CD14-positive monocyte (primary cell): ENCODE measurements around the gene TYMP. TPM values are rescaled to one million over a fixed set of nuclear protein-coding genes. Genes with fewer than 3 reads are reported as not detected.
"Not testable (repeated sequence)": the region's sequence is repeated elsewhere in the genome, so short reads cannot be mapped to it uniquely, and the experiment has no call there.

ENCODE experiments used
- DNase-seq, 3 donors: peaks; one replicate each; pipeline ENCODE4 v3.0.0-alpha.2; 2011 to 2022
- H2AFZ ChIP-seq: 2 replicates; pipeline ENCODE4 v1.6.0; 2012; ENCODE audit warnings: mild to moderate bottlenecking, low read depth, low read length, inconsistent platforms; ENCODE audit not compliant: insufficient read depth, poor library complexity, severe bottlenecking
- H3K27ac ChIP-seq, 2 donors: 1 replicate in 1 of 2; 2 replicates in 1 of 2; pipeline ENCODE4 v1.5.1; 2012 to 2013; ENCODE audit warnings: low read length in 2 of 2, control low read depth in 1 of 2, inconsistent platforms in 1 of 2, low read depth in 1 of 2, mild to moderate bottlenecking in 1 of 2
- H3K27me3 ChIP-seq, 2 donors: one replicate each; pipeline versions ENCODE4 v1.6.0 to v1.6.1; 2011 to 2013; ENCODE audit warnings: low read length in 2 of 2; ENCODE audit not compliant: control insufficient read depth in 2 of 2, insufficient read depth in 2 of 2
- H3K36me3 ChIP-seq, 2 donors: replicated peaks in 1 of 2; 1 replicate in 1 of 2; 2 replicates in 1 of 2; pipeline versions ENCODE4 v1.5.1 to v1.6.1; 2012 to 2013; ENCODE audit warnings: low read length in 2 of 2, control low read depth in 1 of 2, inconsistent platforms in 1 of 2, mild to moderate bottlenecking in 1 of 2; ENCODE audit not compliant: insufficient read depth in 2 of 2, control insufficient read depth in 1 of 2
- H3K4me1 ChIP-seq, 2 donors: 1 replicate in 1 of 2; 2 replicates in 1 of 2; pipeline versions ENCODE4 v1.5.1 to v1.6.1; 2012 to 2013; ENCODE audit warnings: low read length in 2 of 2, control low read depth in 1 of 2, inconsistent platforms in 1 of 2, mild to moderate bottlenecking in 1 of 2, moderate library complexity in 1 of 2; ENCODE audit not compliant: insufficient read depth in 2 of 2, control insufficient read depth in 1 of 2
- H3K4me2 ChIP-seq: replicated peaks from 2 replicates; pipeline ENCODE3; 2012; ENCODE audit warnings: low read length, moderate library complexity, mild to moderate bottlenecking; ENCODE audit not compliant: poor library complexity, severe bottlenecking; ENCODE audit errors: extremely low read depth
- H3K4me3 ChIP-seq, 3 experiments: fragments of 200-600 bp in 1 of 3; sonication (generic) in 1 of 3; replicated peaks in 1 of 3; 1 replicate in 2 of 3; 2 replicates in 1 of 3; pipeline ENCODE4 v1.5.1; 2011 to 2013; ENCODE audit warnings: low read length in 3 of 3, mild to moderate bottlenecking in 3 of 3, control low read depth in 2 of 3, low read depth in 2 of 3, inconsistent platforms in 1 of 3, moderate library complexity in 1 of 3
- H3K79me2 ChIP-seq: 2 replicates; pipeline ENCODE4 v1.6.0; 2012; ENCODE audit warnings: mild to moderate bottlenecking, control low read depth, inconsistent platforms, low read length, moderate library complexity; ENCODE audit not compliant: insufficient read depth
- H3K9ac ChIP-seq: 2 replicates; pipeline ENCODE4 v1.6.0; 2017; ENCODE audit warnings: low read length, mild to moderate bottlenecking; ENCODE audit not compliant: insufficient read depth, poor library complexity, severe bottlenecking
- H3K9me3 ChIP-seq, 2 donors: replicated peaks in 1 of 2; 1 replicate in 1 of 2; 2 replicates in 1 of 2; pipeline versions ENCODE4 v1.5.1 to v1.6.1; 2012 to 2013; ENCODE audit warnings: low read length in 2 of 2, control low read depth in 1 of 2; ENCODE audit not compliant: control insufficient read depth in 1 of 2, insufficient read depth in 1 of 2
- H4K20me1 ChIP-seq: 2 replicates; pipeline ENCODE4 v1.6.0; 2012; ENCODE audit warnings: mild to moderate bottlenecking, low read length, control low read depth, moderate library complexity; ENCODE audit not compliant: insufficient read depth
- H3K27ac Mint-ChIP-seq, 7 donors: one replicate each; pipeline ENCODE4 v1.8.0; 2020; ENCODE audit warnings: mild to moderate bottlenecking in 7 of 7, mixed read lengths in 7 of 7, moderate library complexity in 6 of 7, inconsistent platforms in 2 of 7
- H3K27me3 Mint-ChIP-seq, 3 donors: one replicate each; pipeline ENCODE4 v1.8.0; 2021 to 2022; ENCODE audit warnings: low read depth in 3 of 3, mild to moderate bottlenecking in 3 of 3, mixed read lengths in 3 of 3, moderate library complexity in 3 of 3, inconsistent platforms in 1 of 3
- H3K36me3 Mint-ChIP-seq, 2 donors: one replicate each; pipeline ENCODE4 v1.8.0; 2020; ENCODE audit warnings: mixed read lengths in 2 of 2, inconsistent platforms in 1 of 2, mild to moderate bottlenecking in 1 of 2
- H3K4me1 Mint-ChIP-seq: one replicate; pipeline ENCODE4 v1.8.0; 2020; ENCODE audit warnings: mild to moderate bottlenecking, mixed read lengths
- H3K4me3 Mint-ChIP-seq, 2 donors: one replicate each; pipeline ENCODE4 v1.8.0; 2020; ENCODE audit warnings: mild to moderate bottlenecking in 2 of 2, mixed read lengths in 2 of 2, moderate library complexity in 1 of 2
- H3K9me3 Mint-ChIP-seq, 7 donors: one replicate each; pipeline ENCODE4 v1.8.0; 2020 to 2022; ENCODE audit warnings: mixed read lengths in 7 of 7, mild to moderate bottlenecking in 6 of 7, moderate library complexity in 6 of 7, inconsistent platforms in 2 of 7
- CTCF ChIP-seq: fragments of 200-600 bp; IDR thresholded peaks from one replicate; pipeline ENCODE4 v1.8.0; 2022; ENCODE audit warnings: antibody characterized with exemption, mild to moderate bottlenecking
- WGBS: methylation state at CpG from one replicate; pipeline ENCODE4 v1.1.5; 2013; ENCODE audit warnings: missing lambda C conversion rate; ENCODE audit not compliant: insufficient coverage; 5-methylcytosine and 5-hydroxymethylcytosine counted together
- intact Hi-C, 2 donors: fragments of 100-400 bp; cut with micrococcal nuclease; formaldehyde crosslinking; loops; one replicate each; pipeline versions ENCODE4 v1.15.0 to v1.15.1; 2023
- polyA plus RNA-seq, 3 donors: library from polyadenylated mRNA; depleted of rRNA in 1 of 3; unstranded in 2 of 3; stranded (reverse) in 1 of 3; fragments of 300-500 nt in 2 of 3; fragments of >200 nt in 1 of 3; fragmentation: Illumina TruSeq in 2 of 3; gene quantifications; 1 replicate in 2 of 3; 2 replicates in 1 of 3; pipeline ENCODE4 v1.2.3, GENCODE V29; 2012 to 2021

TYMP gene
- polyA plus RNA-seq, 3 donors = 787 to 994 (median 955) TPM

GRCh38 chr22:50536226-50536625, 6.4 kb upstream of the TYMP start:
- Histone ChIP-seq H3K27ac (peak overlapping the region in 1 of 2 donors; percentile 100), H4K20me1 (no peaks in the 10 kb centered on the region), H3K79me2 (peaks cover 46% of the 10 kb centered on the region), H3K4me1 (peaks cover 89% of the 10 kb centered on the region in 2 donors), H3K27me3 (no peaks in the 10 kb centered on the region), H3K4me3 (no peak overlapping the region), H3K9me3 (no peaks in the 10 kb centered on the region), H3K4me2 (no peak overlapping the region), H3K9ac (no peak overlapping the region), H3K36me3 (no peaks in the 10 kb centered on the region), H2AFZ (no peak overlapping the region)
- TF ChIP-seq CTCF = no peak
- Mint-ChIP-seq H3K27me3 (peaks cover 0 to 1% (median 0%) of the 10 kb centered on the region in 3 donors), H3K9me3 (no peaks in the 10 kb centered on the region), H3K4me1 (peaks cover 73% of the 10 kb centered on the region), H3K36me3 (peaks cover 5 to 7% of the 10 kb centered on the region in 2 donors), H3K27ac (peak overlapping the region in 5 of 7 donors; percentile 15 to 100 (median 88)), H3K4me3 (no peak overlapping the region)
- no peak for DNase-seq
- intact Hi-C loops = loop anchor here in 1 of 2 donors (10.0 kb wide), 1 partner anchor 601 kb away; no protein-coding TSS in a partner anchor
- 71% methylated on average over 1 of the region's 3 CpGs for WGBS

- H2AFZ ChIP-seq = no peak overlapping the region
- no peaks in the 10 kb centered on the region for H3K27me3 ChIP-seq
- no peaks in the 10 kb centered on the region for H3K36me3 ChIP-seq
- no peak for TF ChIP-seq CTCF
- H3K79me2 ChIP-seq = peaks cover 57% of the 10 kb centered on the region
- peak overlapping the region; percentile 99 to 100 (median 99) for H3K27ac Mint-ChIP-seq
- peak overlapping the region in 1 of 2 donors; percentile 59 for H3K4me3 Mint-ChIP-seq
- H3K27ac ChIP-seq = peak overlapping the region; percentile 100
- H3K4me2 ChIP-seq = peak overlapping the region; percentile 47
- no CpG with 5 or more reads among the region's 8 CpGs for WGBS
- DNase-seq = no peak
- peaks cover 83 to 85% of the 10 kb centered on the region in 2 donors for H3K4me1 ChIP-seq
- peaks cover 5 to 7% of the 10 kb centered on the region in 2 donors for H3K36me3 Mint-ChIP-seq
- H3K9me3 Mint-ChIP-seq = no peaks in the 10 kb centered on the region
- peak overlapping the region in 1 of 3 experiments; percentile 41 for H3K4me3 ChIP-seq
- no peaks in the 10 kb centered on the region for H3K9me3 ChIP-seq
- peaks cover 63% of the 10 kb centered on the region for H3K4me1 Mint-ChIP-seq
- no peaks in the 10 kb centered on the region for H4K20me1 ChIP-seq
- no peaks in the 10 kb centered on the region for H3K27me3 Mint-ChIP-seq
- intact Hi-C loops = loop anchor here in 1 of 2 donors (10.0 kb wide), 1 partner anchor 600 kb away; no protein-coding TSS in a partner anchor
- H3K9ac ChIP-seq = peak overlapping the region; percentile 55
These were observed 5.3 kb upstream of the TYMP start for GRCh38 chr22:50535113-50535512.

GRCh38 chr22:50533856-50534711, 4.3 kb upstream of the TYMP start:
- 24% methylated on average over 6 of the region's 21 CpGs for WGBS
- Histone ChIP-seq H3K4me1 (peaks cover 76 to 87% of the 10 kb centered on the region in 2 donors), H3K4me3 (peak overlapping the region in 1 of 3 experiments; percentile 99), H3K4me2 (peak overlapping the region; percentile 95), H3K79me2 (peaks cover 67% of the 10 kb centered on the region), H3K27ac (peak overlapping the region; percentile 100), H3K9ac (peak overlapping the region; percentile 55)
- intact Hi-C loops = loop anchor here in 1 of 2 donors (5.0 to 10.0 kb wide), 3 partner anchors 232 to 599 kb away; partner anchors contain the start of gene TRABD
- not testable (repeated sequence) for H3K36me3 ChIP-seq, H3K27me3 ChIP-seq, H3K9me3 Mint-ChIP-seq, H3K9me3 ChIP-seq, H3K27me3 Mint-ChIP-seq, H2AFZ ChIP-seq, H4K20me1 ChIP-seq
- peak; percentile 64 to 71 (median 68) for DNase-seq
- Mint-ChIP-seq H3K4me1 (peaks cover 55% of the 10 kb centered on the region), H3K27ac (peak overlapping the region; percentile 99 to 100 (median 99)), H3K4me3 (peak overlapping the region; percentile 81 to 90), H3K36me3 (peaks cover 6 to 10% of the 10 kb centered on the region in 2 donors)
